ENCODE results near the gene LDHB.
"Not testable (repeated sequence)": the region's sequence is repeated elsewhere in the genome, so short reads cannot be mapped to it uniquely, and the experiment has no call there.

LDHB gene

GRCh38 chr12:21678959-21679358 lies 21.3 kb upstream of the LDHB start:
- Histone ChIP-seq H3K4me1 (ENCODE audit: control insufficient read depth in 1 of 2, insufficient read depth in 2 of 2, low read length in 2 of 2) (no peaks in the 10 kb centered on the region), H3K27me3 (ENCODE audit: control insufficient read depth in 1 of 2, insufficient read depth in 2 of 2, low read length in 2 of 2) (peaks cover 0 to 4% of the 10 kb centered on the region in 2 donors), H3K36me3 (ENCODE audit: control insufficient read depth in 1 of 2, insufficient read depth in 2 of 2, low read length in 2 of 2) (no peaks in the 10 kb centered on the region), H3K9me3 (ENCODE audit: control insufficient read depth in 1 of 2, low read length in 2 of 2) (no peaks in the 10 kb centered on the region), H3K27ac (ENCODE audit: low read depth, low read length) (no peak overlapping the region), H3K4me3 (ENCODE audit: low read depth in 1 of 2, low read length in 2 of 2) (no peak overlapping the region), H3K9ac (ENCODE audit: low read depth in 1 of 2, low read length in 2 of 2) (no peak overlapping the region)

- no peaks in the 10 kb centered on the region for H3K9me3 ChIP-seq (ENCODE audit: control insufficient read depth in 1 of 2, low read length in 2 of 2)
- H3K27ac ChIP-seq (ENCODE audit: low read depth, low read length): no peak overlapping the region
- H3K4me1 ChIP-seq (ENCODE audit: control insufficient read depth in 1 of 2, insufficient read depth in 2 of 2, low read length in 2 of 2): no peaks in the 10 kb centered on the region
- H3K27me3 ChIP-seq (ENCODE audit: control insufficient read depth in 1 of 2, insufficient read depth in 2 of 2, low read length in 2 of 2): peaks cover 0 to 4% of the 10 kb centered on the region in 2 donors
- H3K36me3 ChIP-seq (ENCODE audit: control insufficient read depth in 1 of 2, insufficient read depth in 2 of 2, low read length in 2 of 2): no peaks in the 10 kb centered on the region
- no peak overlapping the region for H3K9ac ChIP-seq (ENCODE audit: low read depth in 1 of 2, low read length in 2 of 2)
- no peak overlapping the region for H3K4me3 ChIP-seq (ENCODE audit: low read depth in 1 of 2, low read length in 2 of 2)
Observed at GRCh38 chr12:21677622-21678277, 20.1 kb upstream of the LDHB start.

GRCh38 chr12:21677204-21677603 lies 19.6 kb upstream of the LDHB start:
- Histone ChIP-seq H3K9me3 (ENCODE audit: control insufficient read depth in 1 of 2, low read length in 2 of 2) (no peaks in the 10 kb centered on the region), H3K27ac (ENCODE audit: low read depth, low read length) (no peak overlapping the region), H3K9ac (ENCODE audit: low read depth in 1 of 2, low read length in 2 of 2) (no peak overlapping the region), H3K4me1 (ENCODE audit: control insufficient read depth in 1 of 2, insufficient read depth in 2 of 2, low read length in 2 of 2) (no peaks in the 10 kb centered on the region), H3K4me3 (ENCODE audit: low read depth in 1 of 2, low read length in 2 of 2) (no peak overlapping the region), H3K36me3 (ENCODE audit: control insufficient read depth in 1 of 2, insufficient read depth in 2 of 2, low read length in 2 of 2) (no peaks in the 10 kb centered on the region), H3K27me3 (ENCODE audit: control insufficient read depth in 1 of 2, insufficient read depth in 2 of 2, low read length in 2 of 2) (peaks cover 0 to 4% of the 10 kb centered on the region in 2 donors)

GRCh38 chr12:21676776-21677175 lies 19.1 kb upstream of the LDHB start:
- no peak overlapping the region for H3K9ac ChIP-seq (ENCODE audit: low read depth in 1 of 2, low read length in 2 of 2)
- H3K36me3 ChIP-seq (ENCODE audit: control insufficient read depth in 1 of 2, insufficient read depth in 2 of 2, low read length in 2 of 2): no peaks in the 10 kb centered on the region
- H3K27me3 ChIP-seq (ENCODE audit: control insufficient read depth in 1 of 2, insufficient read depth in 2 of 2, low read length in 2 of 2): peaks cover 0 to 4% of the 10 kb centered on the region in 2 donors
- H3K4me3 ChIP-seq (ENCODE audit: low read depth in 1 of 2, low read length in 2 of 2): no peak overlapping the region
- no peak overlapping the region for H3K27ac ChIP-seq (ENCODE audit: low read depth, low read length)
- H3K4me1 ChIP-seq (ENCODE audit: control insufficient read depth in 1 of 2, insufficient read depth in 2 of 2, low read length in 2 of 2): no peaks in the 10 kb centered on the region
- no peaks in the 10 kb centered on the region for H3K9me3 ChIP-seq (ENCODE audit: control insufficient read depth in 1 of 2, low read length in 2 of 2)

GRCh38 chr12:21675641-21676040 lies 18.0 kb upstream of the LDHB start:
- Histone ChIP-seq H3K9ac (ENCODE audit: low read depth in 1 of 2, low read length in 2 of 2) (no peak overlapping the region), H3K27me3 (ENCODE audit: control insufficient read depth in 1 of 2, insufficient read depth in 2 of 2, low read length in 2 of 2) (no peaks in the 10 kb centered on the region)

GRCh38 chr12:21675096-21675495 lies 17.5 kb upstream of the LDHB start:
- Histone ChIP-seq H3K4me3 (ENCODE audit: low read depth in 1 of 2, low read length in 2 of 2) (no peak overlapping the region), H3K27ac (ENCODE audit: low read depth, low read length) (no peak overlapping the region), H3K4me1 (ENCODE audit: control insufficient read depth in 1 of 2, insufficient read depth in 2 of 2, low read length in 2 of 2) (no peaks in the 10 kb centered on the region), H3K27me3 (ENCODE audit: control insufficient read depth in 1 of 2, insufficient read depth in 2 of 2, low read length in 2 of 2) (no peaks in the 10 kb centered on the region), H3K9me3 (ENCODE audit: control insufficient read depth in 1 of 2, low read length in 2 of 2) (no peaks in the 10 kb centered on the region), H3K9ac (ENCODE audit: low read depth in 1 of 2, low read length in 2 of 2) (no peak overlapping the region), H3K36me3 (ENCODE audit: control insufficient read depth in 1 of 2, insufficient read depth in 2 of 2, low read length in 2 of 2) (no peaks in the 10 kb centered on the region)

More at GRCh38 chr12:21675641-21676040, 18.0 kb upstream of the LDHB start:
- no peaks in the 10 kb centered on the region for H3K36me3 ChIP-seq (ENCODE audit: control insufficient read depth in 1 of 2, insufficient read depth in 2 of 2, low read length in 2 of 2)
- H3K27ac ChIP-seq (ENCODE audit: low read depth, low read length): no peak overlapping the region
- no peaks in the 10 kb centered on the region for H3K9me3 ChIP-seq (ENCODE audit: control insufficient read depth in 1 of 2, low read length in 2 of 2)
- no peak overlapping the region for H3K4me3 ChIP-seq (ENCODE audit: low read depth in 1 of 2, low read length in 2 of 2)
- H3K4me1 ChIP-seq (ENCODE audit: control insufficient read depth in 1 of 2, insufficient read depth in 2 of 2, low read length in 2 of 2): no peaks in the 10 kb centered on the region

- H3K27me3 ChIP-seq (ENCODE audit: control insufficient read depth in 1 of 2, insufficient read depth in 2 of 2, low read length in 2 of 2); H3K9me3 ChIP-seq (ENCODE audit: control insufficient read depth in 1 of 2, low read length in 2 of 2); H3K9ac ChIP-seq (ENCODE audit: low read depth in 1 of 2, low read length in 2 of 2); H3K36me3 ChIP-seq (ENCODE audit: control insufficient read depth in 1 of 2, insufficient read depth in 2 of 2, low read length in 2 of 2); H3K27ac ChIP-seq (ENCODE audit: low read depth, low read length); H3K4me3 ChIP-seq (ENCODE audit: low read depth in 1 of 2, low read length in 2 of 2); H3K4me1 ChIP-seq (ENCODE audit: control insufficient read depth in 1 of 2, insufficient read depth in 2 of 2, low read length in 2 of 2): not testable (repeated sequence)
Observed at GRCh38 chr12:21673830-21674552, 16.3 kb upstream of the LDHB start.

GRCh38 chr12:21672146-21672545 lies 14.5 kb upstream of the LDHB start:
- Histone ChIP-seq H3K36me3 (ENCODE audit: control insufficient read depth in 1 of 2, insufficient read depth in 2 of 2, low read length in 2 of 2) (no peaks in the 10 kb centered on the region), H3K4me1 (ENCODE audit: control insufficient read depth in 1 of 2, insufficient read depth in 2 of 2, low read length in 2 of 2) (no peaks in the 10 kb centered on the region), H3K27me3 (ENCODE audit: control insufficient read depth in 1 of 2, insufficient read depth in 2 of 2, low read length in 2 of 2) (no peaks in the 10 kb centered on the region), H3K9ac (ENCODE audit: low read depth in 1 of 2, low read length in 2 of 2) (no peak overlapping the region), H3K9me3 (ENCODE audit: control insufficient read depth in 1 of 2, low read length in 2 of 2) (no peaks in the 10 kb centered on the region), H3K4me3 (ENCODE audit: low read depth in 1 of 2, low read length in 2 of 2) (no peak overlapping the region), H3K27ac (ENCODE audit: low read depth, low read length) (no peak overlapping the region)

GRCh38 chr12:21666722-21667121 lies 9.1 kb upstream of the LDHB start:
- Histone ChIP-seq H3K4me1 (ENCODE audit: control insufficient read depth in 1 of 2, insufficient read depth in 2 of 2, low read length in 2 of 2) (no peaks in the 10 kb centered on the region), H3K9ac (ENCODE audit: low read depth in 1 of 2, low read length in 2 of 2) (no peak overlapping the region), H3K27ac (ENCODE audit: low read depth, low read length) (no peak overlapping the region), H3K36me3 (ENCODE audit: control insufficient read depth in 1 of 2, insufficient read depth in 2 of 2, low read length in 2 of 2) (no peaks in the 10 kb centered on the region), H3K27me3 (ENCODE audit: control insufficient read depth in 1 of 2, insufficient read depth in 2 of 2, low read length in 2 of 2) (no peaks in the 10 kb centered on the region), H3K4me3 (ENCODE audit: low read depth in 1 of 2, low read length in 2 of 2) (no peak overlapping the region), H3K9me3 (ENCODE audit: control insufficient read depth in 1 of 2, low read length in 2 of 2) (no peaks in the 10 kb centered on the region)

- Histone ChIP-seq H3K4me3 (ENCODE audit: low read depth in 1 of 2, low read length in 2 of 2) (no peak overlapping the region), H3K27me3 (ENCODE audit: control insufficient read depth in 1 of 2, insufficient read depth in 2 of 2, low read length in 2 of 2) (no peaks in the 10 kb centered on the region), H3K9me3 (ENCODE audit: control insufficient read depth in 1 of 2, low read length in 2 of 2) (no peaks in the 10 kb centered on the region), H3K9ac (ENCODE audit: low read depth in 1 of 2, low read length in 2 of 2) (no peak overlapping the region), H3K27ac (ENCODE audit: low read depth, low read length) (no peak overlapping the region), H3K36me3 (ENCODE audit: control insufficient read depth in 1 of 2, insufficient read depth in 2 of 2, low read length in 2 of 2) (no peaks in the 10 kb centered on the region), H3K4me1 (ENCODE audit: control insufficient read depth in 1 of 2, insufficient read depth in 2 of 2, low read length in 2 of 2) (no peaks in the 10 kb centered on the region)
Observed at GRCh38 chr12:21665816-21666215, 8.2 kb upstream of the LDHB start.
